Mesendoderm (in vitro differentiated cells): ENCODE measurements around the gene PACSIN1.
A peak's percentile ranks its signal among the peaks of the same experiment; 100 is the strongest.

Source experiments
- DNase-seq: peaks from one replicate; pipeline ENCODE4 v3.0.0; 2013
- H2AK5ac ChIP-seq: 2 replicates; pipeline ENCODE4 v1.6.1; 2013; ENCODE audit warnings: low read length, inconsistent platforms
- H2BK120ac ChIP-seq: 2 replicates; pipeline ENCODE4 v1.6.1; 2013; ENCODE audit warnings: low read depth, mild to moderate bottlenecking, low read length, moderate library complexity, mixed read lengths
- H2BK15ac ChIP-seq: replicated peaks from 2 replicates; pipeline ENCODE4 v1.6.1; 2013; ENCODE audit warnings: low read depth, mild to moderate bottlenecking, moderate library complexity
- H2BK5ac ChIP-seq: 2 replicates; pipeline ENCODE4 v1.6.1; 2013; ENCODE audit warnings: low read length, inconsistent platforms
- H3K18ac ChIP-seq: 2 replicates; pipeline ENCODE4 v1.6.1; 2013; ENCODE audit warnings: mild to moderate bottlenecking, low read length, mixed read lengths
- H3K23ac ChIP-seq: one replicate; pipeline ENCODE4 v1.6.1; 2013; ENCODE audit warnings: low read length
- H3K27ac ChIP-seq: 2 replicates; pipeline ENCODE4 v1.5.1; 2013; ENCODE audit warnings: low read depth, mild to moderate bottlenecking, inconsistent platforms, low read length, moderate library complexity
- H3K27me3 ChIP-seq: 2 replicates; pipeline ENCODE4 v1.6.1; 2013; ENCODE audit warnings: low read length, control low read depth, mild to moderate bottlenecking, inconsistent platforms; ENCODE audit not compliant: insufficient read depth, poor library complexity
- H3K36me3 ChIP-seq: 2 replicates; pipeline ENCODE4 v1.6.1; 2013; ENCODE audit warnings: low read length, inconsistent platforms; ENCODE audit not compliant: control insufficient read depth, insufficient read depth
- H3K4ac ChIP-seq: one replicate; pipeline ENCODE4 v1.6.1; 2013; ENCODE audit warnings: low read depth, mild to moderate bottlenecking, low read length, moderate library complexity
- H3K4me1 ChIP-seq: 2 replicates; pipeline ENCODE4 v1.6.1; 2013; ENCODE audit warnings: low read depth, low read length, inconsistent platforms; ENCODE audit not compliant: control insufficient read depth
- H3K4me2 ChIP-seq: 2 replicates; pipeline ENCODE4 v1.6.1; 2013; ENCODE audit warnings: low read length
- H3K4me3 ChIP-seq: 2 replicates; pipeline ENCODE4 v1.5.1; 2013; ENCODE audit warnings: mild to moderate bottlenecking, low read length
- H3K56ac ChIP-seq: one replicate; pipeline ENCODE4 v1.6.1; 2013; ENCODE audit warnings: low read length
- H3K79me1 ChIP-seq: 2 replicates; pipeline ENCODE4 v1.6.1; 2013; ENCODE audit warnings: low read length, inconsistent platforms
- H3K79me2 ChIP-seq: 2 replicates; pipeline ENCODE4 v1.6.1; 2013; ENCODE audit warnings: mild to moderate bottlenecking, low read length; ENCODE audit not compliant: control insufficient read depth, insufficient read depth
- H3K9ac ChIP-seq: 2 replicates; pipeline ENCODE4 v1.6.1; 2013; ENCODE audit warnings: low read length, inconsistent platforms
- H4K5ac ChIP-seq: one replicate; pipeline ENCODE4 v1.6.1; 2013; ENCODE audit warnings: low read length
- H4K8ac ChIP-seq: one replicate; pipeline ENCODE4 v1.6.1; 2013; ENCODE audit warnings: low read depth, mild to moderate bottlenecking, control low read depth, low read length, moderate library complexity
- WGBS: extraction: QIAGEN DNeasy Blood & Tissue Kit; methylation state at CpG from one replicate; pipeline ENCODE4 v1.1.7; 2013; ENCODE audit warnings: low lambda C conversion rate, missing lambda C conversion rate; ENCODE audit not compliant: insufficient coverage; ENCODE audit errors: extremely low coverage; 5-methylcytosine and 5-hydroxymethylcytosine counted together

Gene PACSIN1

DNA sequence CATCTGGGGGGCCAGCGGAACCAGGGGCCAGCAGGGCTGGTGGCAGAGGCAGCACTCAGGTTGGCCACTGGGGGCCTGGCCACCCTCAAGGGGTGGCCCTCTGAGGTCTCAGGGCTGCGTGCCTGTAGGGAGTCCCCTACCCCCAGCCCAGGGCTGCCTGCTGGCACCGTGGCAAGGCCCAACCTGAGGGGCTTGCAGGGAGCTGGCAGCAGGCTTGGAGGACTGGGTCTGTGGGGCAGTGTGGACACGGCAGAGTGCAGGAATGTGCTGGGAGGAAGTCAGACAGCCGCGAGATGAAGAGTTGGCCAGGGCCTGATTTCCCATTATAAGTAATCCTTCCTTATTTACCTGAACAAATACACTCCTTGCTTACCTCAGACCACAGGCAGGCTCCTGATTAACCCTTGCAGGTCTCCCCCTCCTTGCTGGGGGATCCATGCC, 90.2 kb downstream of the PACSIN1 start, which contains the start of gene SPDEF:
TSS of gene SPDEF (minus strand) at position 299 of the 441 bp plus-strand sequence. CDS start 11,874 bp downstream, outside the sequence.
- DNase-seq = no peak
- no peak within 1 kb of the TSS for H3K4ac ChIP-seq
- no peak within 1 kb of the TSS for H2BK15ac ChIP-seq
- no peaks in the 10 kb centered on the region for H3K79me1 ChIP-seq
- no peak within 1 kb of the TSS for H3K56ac ChIP-seq
- no peak within 1 kb of the TSS for H3K23ac ChIP-seq
- H3K27ac ChIP-seq = no peak within 1 kb of the TSS
- no peak within 1 kb of the TSS for H2AK5ac ChIP-seq
- H3K9ac ChIP-seq = no peak within 1 kb of the TSS
- H3K79me2 ChIP-seq = no peaks in the 10 kb centered on the region
- no peak within 1 kb of the TSS for H4K5ac ChIP-seq
- no peak within 1 kb of the TSS for H2BK5ac ChIP-seq
- H3K27me3 ChIP-seq = no peaks in the 10 kb centered on the region
- H2BK120ac ChIP-seq = no peak within 1 kb of the TSS
- no peak within 1 kb of the TSS for H4K8ac ChIP-seq
- WGBS = no CpG with 5 or more reads among the region's 6 CpGs
- no peak within 1 kb of the TSS for H3K18ac ChIP-seq
- no peak within 1 kb of the TSS for H3K4me2 ChIP-seq
- no peaks in the 10 kb centered on the region for H3K36me3 ChIP-seq
- H3K4me3 ChIP-seq = no peak within 1 kb of the TSS
- H3K4me1 ChIP-seq = peaks cover 10% of the 10 kb centered on the region

DNA sequence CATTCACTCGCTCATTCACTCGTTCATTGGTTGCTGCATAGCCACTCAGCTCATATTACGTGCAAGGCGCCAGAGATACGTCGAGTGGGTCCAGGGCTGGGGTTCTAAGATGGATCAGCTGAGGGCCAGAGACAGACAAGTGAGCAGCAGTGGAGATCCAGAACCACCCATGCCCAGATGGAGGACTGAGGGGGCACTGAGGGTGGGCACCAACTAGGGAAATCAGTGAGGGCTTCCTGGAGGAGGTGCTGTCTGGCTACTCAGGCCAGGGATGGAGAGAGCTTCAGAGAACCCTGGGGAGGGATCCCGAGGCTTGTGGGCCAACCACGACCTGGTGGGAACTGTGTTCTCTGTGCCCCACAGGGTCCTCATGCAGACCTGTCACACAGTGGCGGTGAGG, 90.6 kb downstream of the PACSIN1 start:
- no peaks in the 10 kb centered on the region for H3K79me2 ChIP-seq
- no peak for DNase-seq
- no CpG with 5 or more reads among the region's 9 CpGs for WGBS
- H3K18ac ChIP-seq = no peak overlapping the region
- H4K8ac ChIP-seq = no peak overlapping the region
- H4K5ac ChIP-seq = no peak overlapping the region
- H3K27ac ChIP-seq = no peak overlapping the region
- no peak overlapping the region for H3K4me3 ChIP-seq
- H3K79me1 ChIP-seq = no peaks in the 10 kb centered on the region
- no peak overlapping the region for H3K56ac ChIP-seq
- H3K27me3 ChIP-seq = no peaks in the 10 kb centered on the region
- H3K4me1 ChIP-seq = peaks cover 13% of the 10 kb centered on the region
- no peak overlapping the region for H3K4me2 ChIP-seq
- H2BK120ac ChIP-seq = no peak overlapping the region
- no peaks in the 10 kb centered on the region for H3K36me3 ChIP-seq
- H2BK5ac ChIP-seq = no peak overlapping the region
- no peak overlapping the region for H3K23ac ChIP-seq
- H3K9ac ChIP-seq = no peak overlapping the region
- H3K4ac ChIP-seq = no peak overlapping the region
- no peak overlapping the region for H2AK5ac ChIP-seq
- no peak overlapping the region for H2BK15ac ChIP-seq

DNA sequence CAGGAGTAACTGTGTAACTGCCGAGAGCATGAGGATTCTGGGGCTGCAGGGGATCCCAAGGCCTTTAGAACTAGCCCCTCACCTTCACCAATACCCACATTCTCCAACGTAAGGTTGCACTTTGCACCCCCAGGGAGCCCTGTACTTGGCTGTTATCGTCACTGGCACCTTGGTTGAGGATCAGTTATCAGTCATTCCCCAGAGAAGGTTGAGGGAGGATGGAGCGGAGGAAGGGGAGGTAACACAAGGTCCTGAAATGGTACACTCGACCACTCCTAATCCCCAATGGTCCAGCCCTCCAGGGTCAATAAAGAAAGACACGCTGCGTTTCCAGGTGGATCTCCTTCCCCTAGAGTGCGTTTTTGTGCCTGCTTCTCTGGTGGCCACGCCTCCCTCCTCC, 91.4 kb downstream of the PACSIN1 start:
- peaks cover 18% of the 10 kb centered on the region for H3K4me1 ChIP-seq
- H3K56ac ChIP-seq = no peak overlapping the region
- no peaks in the 10 kb centered on the region for H3K79me2 ChIP-seq
- WGBS = no CpG with 5 or more reads among the region's 9 CpGs
- no peak overlapping the region for H2BK5ac ChIP-seq
- H3K4me3 ChIP-seq = no peak overlapping the region
- H3K18ac ChIP-seq = no peak overlapping the region
- H4K8ac ChIP-seq = no peak overlapping the region
- H3K27ac ChIP-seq = no peak overlapping the region
- no peak overlapping the region for H4K5ac ChIP-seq
- no peak overlapping the region for H3K23ac ChIP-seq
- no peak overlapping the region for H3K9ac ChIP-seq
- H3K79me1 ChIP-seq = no peaks in the 10 kb centered on the region
- no peak for DNase-seq
- no peaks in the 10 kb centered on the region for H3K36me3 ChIP-seq
- no peak overlapping the region for H2AK5ac ChIP-seq
- H3K4ac ChIP-seq = no peak overlapping the region
- H2BK15ac ChIP-seq = no peak overlapping the region
- no peak overlapping the region for H3K4me2 ChIP-seq
- H2BK120ac ChIP-seq = no peak overlapping the region
- H3K27me3 ChIP-seq = no peaks in the 10 kb centered on the region

DNA sequence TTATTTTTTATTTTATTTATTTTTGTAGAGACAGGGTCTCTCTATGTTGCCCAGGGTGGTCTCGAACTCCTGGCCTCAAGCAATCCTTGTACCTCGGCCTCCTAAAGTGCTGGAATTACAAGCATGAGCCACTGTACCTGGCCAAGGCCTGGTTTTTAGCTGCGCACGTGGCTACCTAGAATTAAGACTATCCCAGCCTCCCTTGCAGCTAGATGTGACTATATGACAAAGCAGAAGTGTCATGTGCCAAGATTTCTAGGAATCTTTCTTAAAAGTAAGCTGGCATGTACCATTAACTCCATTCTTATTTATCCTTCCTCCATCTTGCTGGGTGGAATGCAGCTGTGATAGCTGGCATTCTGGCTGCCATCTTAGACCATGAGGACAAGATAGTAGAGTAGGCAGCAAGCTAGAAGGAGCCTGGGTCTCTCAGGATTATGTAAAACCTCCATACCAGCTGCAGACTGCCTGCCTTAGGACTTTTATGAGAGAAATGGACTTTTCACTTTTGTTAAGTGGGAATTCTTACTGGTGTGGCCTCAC, 92.4 kb downstream of the PACSIN1 start:
- Histone ChIP-seq H2BK120ac (no peak overlapping the region), H4K5ac (no peak overlapping the region), H4K8ac (no peak overlapping the region), H3K79me2 (no peaks in the 10 kb centered on the region), H3K18ac (no peak overlapping the region), H2BK5ac (no peak overlapping the region), H3K27ac (no peak overlapping the region), H3K4me3 (no peak overlapping the region), H3K23ac (no peak overlapping the region), H3K79me1 (no peaks in the 10 kb centered on the region), H3K36me3 (no peaks in the 10 kb centered on the region), H2BK15ac (no peak overlapping the region), H3K4me2 (no peak overlapping the region), H3K27me3 (no peaks in the 10 kb centered on the region), H3K9ac (no peak overlapping the region), H2AK5ac (no peak overlapping the region), H3K4ac (no peak overlapping the region), H3K4me1 (peaks cover 18% of the 10 kb centered on the region), H3K56ac (no peak overlapping the region)
- no peak for DNase-seq
- no CpG with 5 or more reads among the region's 4 CpGs for WGBS

DNA sequence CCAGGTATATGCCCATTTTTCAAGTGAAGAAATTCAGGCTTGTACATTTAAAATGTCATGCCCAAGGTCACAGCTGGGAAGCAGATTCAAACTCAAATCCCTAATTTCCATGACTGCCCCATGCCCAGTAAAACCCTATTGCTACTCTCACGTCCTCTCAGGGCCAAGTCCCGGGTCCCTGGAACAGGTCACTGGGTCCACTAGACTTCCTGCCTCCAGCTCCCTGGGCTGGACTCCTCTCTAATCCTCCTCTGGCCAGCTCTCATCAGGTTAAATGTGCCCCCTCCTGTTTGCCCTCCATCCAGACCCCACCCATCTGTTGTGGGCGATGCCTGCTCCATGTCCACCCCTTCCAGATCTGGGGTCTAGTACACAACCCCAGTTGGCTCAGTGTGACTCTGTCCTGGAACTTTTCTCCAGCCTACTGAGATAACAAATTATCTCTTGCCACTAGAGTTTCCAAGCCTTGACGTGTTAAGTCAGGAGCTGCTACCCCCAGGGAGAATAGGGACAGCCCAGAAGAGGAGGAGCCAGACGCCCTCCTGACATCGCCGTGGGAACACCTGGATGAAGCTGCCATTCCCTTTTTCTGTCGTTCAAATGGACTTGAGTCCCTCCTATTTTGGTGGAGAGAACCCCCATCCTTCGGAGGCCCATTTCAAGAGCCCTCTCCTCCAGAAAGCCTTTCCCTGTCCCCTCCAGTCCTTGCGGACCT, 93.9 kb downstream of the PACSIN1 start:
- H4K5ac ChIP-seq = no peak overlapping the region

More for the DNA sequence above, 93.9 kb downstream of the PACSIN1 start:
- H2AK5ac ChIP-seq = no peak overlapping the region
- no peak overlapping the region for H2BK15ac ChIP-seq
- no peaks in the 10 kb centered on the region for H3K36me3 ChIP-seq
- H4K8ac ChIP-seq = no peak overlapping the region
- peaks cover 18% of the 10 kb centered on the region for H3K4me1 ChIP-seq
- H2BK120ac ChIP-seq = no peak overlapping the region
- no CpG with 5 or more reads among the region's 10 CpGs for whole genome bisulfite sequencing
- peak; percentile 82 for DNase-seq
- no peaks in the 10 kb centered on the region for H3K79me2 ChIP-seq
- H3K27me3 ChIP-seq = no peaks in the 10 kb centered on the region
- H3K4me2 ChIP-seq = no peak overlapping the region
- no peak overlapping the region for H3K27ac ChIP-seq
- no peak overlapping the region for H2BK5ac ChIP-seq
- no peaks in the 10 kb centered on the region for H3K79me1 ChIP-seq
- H3K56ac ChIP-seq = peak overlapping the region; percentile 63
- H3K18ac ChIP-seq = no peak overlapping the region
- no peak overlapping the region for H3K9ac ChIP-seq
- H3K4ac ChIP-seq = no peak overlapping the region
- H3K4me3 ChIP-seq = no peak overlapping the region
- peak overlapping the region; percentile 67 for H3K23ac ChIP-seq
